Prostate gland (tissue), 2 donors: ENCODE measurements around the gene MTAP.

Experiments
- POLR2A ChIP-seq: fragments of 450-650 bp; IDR thresholded peaks from one replicate; pipeline ENCODE4 v1.6.1; 2016; ENCODE audit warnings: antibody characterized with exemption, mild to moderate bottlenecking
- TF ChIP-seq, protein P1 (sequence below), 4 experiments: fragments of 200-600 bp in 2 of 4; fragments of 450-650 bp in 2 of 4; sonication (generic) in 2 of 4; IDR thresholded peaks; 1 replicate in 3 of 4; 2 replicates in 1 of 4; pipeline ENCODE4 v1.5.1; 2016 to 2019; ENCODE audit warnings: antibody characterized with exemption in 4 of 4, mild to moderate bottlenecking in 2 of 4, moderate library complexity in 2 of 4

DNA sequence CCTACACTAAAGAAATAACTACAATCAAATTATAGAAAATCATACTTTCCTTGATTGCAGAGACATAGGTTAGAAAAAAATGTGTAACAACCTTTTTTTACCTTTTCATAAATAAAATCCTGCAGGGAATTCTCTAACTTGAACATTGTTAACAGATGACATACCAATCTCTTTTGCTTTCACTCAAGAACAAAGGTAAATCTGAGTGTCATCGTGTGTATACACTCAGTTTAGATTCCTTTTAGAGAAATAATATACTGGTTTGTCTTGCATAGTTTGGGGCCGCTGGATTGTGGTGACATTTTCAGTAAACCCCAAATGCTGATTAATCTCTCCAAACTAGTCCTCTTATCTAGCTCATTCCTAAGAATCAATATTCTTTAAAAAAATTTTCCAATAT, 20.8 kb upstream of the MTAP start:
- TF ChIP-seq, protein P1, sequence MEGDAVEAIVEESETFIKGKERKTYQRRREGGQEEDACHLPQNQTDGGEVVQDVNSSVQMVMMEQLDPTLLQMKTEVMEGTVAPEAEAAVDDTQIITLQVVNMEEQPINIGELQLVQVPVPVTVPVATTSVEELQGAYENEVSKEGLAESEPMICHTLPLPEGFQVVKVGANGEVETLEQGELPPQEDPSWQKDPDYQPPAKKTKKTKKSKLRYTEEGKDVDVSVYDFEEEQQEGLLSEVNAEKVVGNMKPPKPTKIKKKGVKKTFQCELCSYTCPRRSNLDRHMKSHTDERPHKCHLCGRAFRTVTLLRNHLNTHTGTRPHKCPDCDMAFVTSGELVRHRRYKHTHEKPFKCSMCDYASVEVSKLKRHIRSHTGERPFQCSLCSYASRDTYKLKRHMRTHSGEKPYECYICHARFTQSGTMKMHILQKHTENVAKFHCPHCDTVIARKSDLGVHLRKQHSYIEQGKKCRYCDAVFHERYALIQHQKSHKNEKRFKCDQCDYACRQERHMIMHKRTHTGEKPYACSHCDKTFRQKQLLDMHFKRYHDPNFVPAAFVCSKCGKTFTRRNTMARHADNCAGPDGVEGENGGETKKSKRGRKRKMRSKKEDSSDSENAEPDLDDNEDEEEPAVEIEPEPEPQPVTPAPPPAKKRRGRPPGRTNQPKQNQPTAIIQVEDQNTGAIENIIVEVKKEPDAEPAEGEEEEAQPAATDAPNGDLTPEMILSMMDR (IDR thresholded peaks at IDR 0.05): no peak
- no peak for TF ChIP-seq POLR2A
